HCT116 (cell line): ENCODE results near the gene TNIK. TPM values are rescaled to one million over a fixed set of nuclear protein-coding genes. Genes with fewer than 3 reads are reported as not detected.

Experiments
- ATAC-seq: fragments of 200-7000 bp; cut with Tn5 transposase; 2 replicates; pipeline ENCODE4 v1.9.1; 2020; ENCODE audit warnings: mild to moderate bottlenecking, moderate library complexity
- BruUV-seq: library from RNA; stranded (reverse); fragments of 400-500 nt; replicated peaks from 2 replicates; lab custom pipeline; 2021; lab: Mats Ljungman, UMichigan
- CTCF ChIA-PET: fragments of 300-600 bp; sonication (Branson Sonifier 250); formaldehyde crosslinking; loops from one replicate; lab custom pipeline; 2021; ENCODE audit warnings: antibody characterized with exemption; lab: Charles Lee
- POLR2A ChIA-PET: fragments of 300-600, 350-600 bp; sonication (Branson Sonifier 250); formaldehyde crosslinking; loops from one replicate; lab custom pipeline; 2021; ENCODE audit warnings: antibody characterized with exemption; lab: Charles Lee
- RAD21 ChIA-PET, 2 experiments: fragments of 300-600 bp; sonication (Branson Sonifier 250); formaldehyde crosslinking; loops; one replicate each; lab custom pipeline; 2023; ENCODE audit warnings: low total read pairs in 2 of 2; ENCODE audit not compliant: uncharacterized antibody in 2 of 2, unreplicated experiment in 2 of 2, low non-redundant PET in 1 of 2; lab: Charles Lee
- DNase-seq: peaks from one replicate; pipeline ENCODE4 v3.0.0-alpha.2; 2010; ENCODE audit warnings: low read depth, low spot score
- H2AFZ ChIP-seq: fragments of 200-600 bp; shearing (Covaris generic), sonication (generic); 2 replicates; pipeline ENCODE4 v1.6.1; 2017; ENCODE audit warnings: low read depth, mixed run types, mixed read lengths, antibody characterized with exemption, low read length; ENCODE audit not compliant: poor library complexity, severe bottlenecking
- H3K27ac ChIP-seq: 2 replicates; pipeline ENCODE4 v1.5.1; 2012; ENCODE audit warnings: low read depth, low read length
- H3K27me3 ChIP-seq: fragments of 200-600 bp; sonication (generic); 2 replicates; pipeline ENCODE4 v1.6.1; 2016; ENCODE audit warnings: mixed run types, low read length, mixed read lengths; ENCODE audit not compliant: insufficient read depth
- H3K36me3 ChIP-seq, 2 experiments: fragments of 200-500 bp in 1 of 2; fragments of 200-600 bp in 1 of 2; sonication (Bioruptor generic) in 1 of 2; sonication (generic) in 1 of 2; 2 replicates each; pipeline versions ENCODE4 v1.5.1 to v1.6.1; 2014 to 2016; ENCODE audit warnings: low read length in 2 of 2, inconsistent platforms in 1 of 2, mixed read lengths in 1 of 2, mixed run types in 1 of 2; ENCODE audit not compliant: insufficient read depth in 2 of 2, control insufficient read depth in 1 of 2
- H3K4me1 ChIP-seq, 2 experiments: fragments of 200-600 bp in 1 of 2; sonication (generic) in 1 of 2; 2 replicates each; pipeline versions ENCODE4 v1.5.1 to v1.6.1; 2012 to 2017; ENCODE audit warnings: low read length in 2 of 2, inconsistent platforms in 1 of 2, mild to moderate bottlenecking in 1 of 2, mixed read lengths in 1 of 2, mixed run types in 1 of 2, moderate library complexity in 1 of 2; ENCODE audit not compliant: insufficient read depth in 2 of 2, control insufficient read depth in 1 of 2
- H3K4me2 ChIP-seq: fragments of 200-600 bp; sonication (generic); 2 replicates; pipeline ENCODE4 v1.6.1; 2017; ENCODE audit warnings: mixed run types, low read length, mixed read lengths
- H3K4me3 ChIP-seq, 2 experiments: fragments of 200-600 bp in 1 of 2; sonication (generic) in 1 of 2; replicated peaks in 1 of 2; 2 replicates each; pipeline ENCODE4 v1.5.1; 2011 to 2016; ENCODE audit warnings: low read length in 2 of 2, control low read depth in 1 of 2, low read depth in 1 of 2, mild to moderate bottlenecking in 1 of 2, mixed read lengths in 1 of 2, mixed run types in 1 of 2
- H3K79me2 ChIP-seq: fragments of 200-600 bp; sonication (generic); 2 replicates; pipeline ENCODE4 v1.6.1; 2017; ENCODE audit warnings: mild to moderate bottlenecking, mixed run types, low read length, moderate library complexity, mixed read lengths; ENCODE audit not compliant: insufficient read depth
- H3K9ac ChIP-seq: fragments of 200-600 bp; sonication (generic); 2 replicates; pipeline ENCODE4 v1.6.1; 2016; ENCODE audit warnings: low read length, mixed read lengths
- H3K9me2 ChIP-seq: fragments of 200-600 bp; sonication (generic), shearing (Covaris generic); 2 replicates; pipeline ENCODE4 v1.6.1; 2017; ENCODE audit warnings: mixed run types, mild to moderate bottlenecking, moderate library complexity; ENCODE audit not compliant: insufficient read depth
- H3K9me3 ChIP-seq, 2 experiments: fragments of 200-500 bp in 1 of 2; fragments of 200-600 bp in 1 of 2; sonication (Bioruptor generic) in 1 of 2; sonication (generic) in 1 of 2; 2 replicates each; pipeline ENCODE4 v1.6.1; 2014 to 2017; ENCODE audit warnings: low read length in 2 of 2, mixed read lengths in 2 of 2, inconsistent platforms in 1 of 2, low read depth in 1 of 2, mild to moderate bottlenecking in 1 of 2, mixed run types in 1 of 2, moderate library complexity in 1 of 2; ENCODE audit not compliant: control insufficient read depth in 1 of 2, insufficient read depth in 1 of 2
- H4K20me1 ChIP-seq: fragments of 200-600 bp; sonication (generic), shearing (Covaris generic); 2 replicates; pipeline ENCODE4 v1.6.1; 2017; ENCODE audit warnings: mixed run types, mild to moderate bottlenecking, moderate library complexity; ENCODE audit not compliant: insufficient read depth
- CBX3 ChIP-seq: IDR thresholded peaks from 2 replicates; pipeline ENCODE4 v1.6.1; 2012; ENCODE audit warnings: low read depth
- EZH2 ChIP-seq: fragments of 200-600 bp; sonication (generic); IDR thresholded peaks from 2 replicates; pipeline ENCODE4 v1.6.1; 2017; ENCODE audit warnings: antibody characterized with exemption, mixed run types
- EZH2phosphoT487 ChIP-seq: fragments of 200-600 bp; IDR thresholded peaks from 2 replicates; pipeline ENCODE4 v1.6.1; 2018; ENCODE audit warnings: antibody characterized with exemption, borderline replicate concordance
- POLR2AphosphoS5 ChIP-seq: IDR thresholded peaks from 2 replicates; pipeline ENCODE4 v1.6.1; 2011; ENCODE audit warnings: mild to moderate bottlenecking, low read depth, low read length, moderate library complexity
- RAD21 ChIP-seq: IDR thresholded peaks from 2 replicates; pipeline ENCODE4 v1.6.1; 2012; ENCODE audit warnings: low read depth, mild to moderate bottlenecking
- SIN3A ChIP-seq: IDR thresholded peaks from 2 replicates; pipeline ENCODE4 v1.6.1; 2012; ENCODE audit warnings: low read depth
- SRF ChIP-seq: IDR thresholded peaks from 2 replicates; pipeline ENCODE4 v1.6.1; 2012; ENCODE audit warnings: low read depth
- YY1 ChIP-seq: IDR thresholded peaks from 2 replicates; pipeline ENCODE4 v1.6.1; 2011; ENCODE audit warnings: low read length, low read depth, moderate library complexity, mild to moderate bottlenecking; ENCODE audit not compliant: insufficient replicate concordance; ENCODE audit errors: extremely low read depth
- ZFX ChIP-seq: fragments of 450-650 bp; IDR thresholded peaks from 2 replicates; pipeline ENCODE4 v1.6.1; 2017
- intact Hi-C: fragments of 100-400 bp; cut with micrococcal nuclease; formaldehyde crosslinking; loops from 2 replicates; pipeline ENCODE4 v1.10.0; 2022
- total RNA-seq: library from RNA; stranded (reverse); gene quantifications from one replicate; pipeline ENCODE4 v1.2.1, GENCODE V29; 2021; ENCODE audit not compliant: unreplicated experiment
- TF ChIP-seq, protein P1 (sequence below): IDR thresholded peaks from 2 replicates; pipeline ENCODE4 v1.6.1; 2012; ENCODE audit warnings: low read depth
- TF ChIP-seq, protein P2 (sequence below): IDR thresholded peaks from 2 replicates; pipeline ENCODE4 v1.6.1; 2012
- TF ChIP-seq, protein P3 (sequence below): IDR thresholded peaks from 2 replicates; pipeline ENCODE4 v1.6.1; 2011; ENCODE audit warnings: mild to moderate bottlenecking, low read length, moderate library complexity; ENCODE audit not compliant: insufficient replicate concordance; ENCODE audit errors: extremely low read depth

The TNIK gene
- total RNA-seq, 1 experiment from 2014 or later: 24.1 TPM

DNA sequence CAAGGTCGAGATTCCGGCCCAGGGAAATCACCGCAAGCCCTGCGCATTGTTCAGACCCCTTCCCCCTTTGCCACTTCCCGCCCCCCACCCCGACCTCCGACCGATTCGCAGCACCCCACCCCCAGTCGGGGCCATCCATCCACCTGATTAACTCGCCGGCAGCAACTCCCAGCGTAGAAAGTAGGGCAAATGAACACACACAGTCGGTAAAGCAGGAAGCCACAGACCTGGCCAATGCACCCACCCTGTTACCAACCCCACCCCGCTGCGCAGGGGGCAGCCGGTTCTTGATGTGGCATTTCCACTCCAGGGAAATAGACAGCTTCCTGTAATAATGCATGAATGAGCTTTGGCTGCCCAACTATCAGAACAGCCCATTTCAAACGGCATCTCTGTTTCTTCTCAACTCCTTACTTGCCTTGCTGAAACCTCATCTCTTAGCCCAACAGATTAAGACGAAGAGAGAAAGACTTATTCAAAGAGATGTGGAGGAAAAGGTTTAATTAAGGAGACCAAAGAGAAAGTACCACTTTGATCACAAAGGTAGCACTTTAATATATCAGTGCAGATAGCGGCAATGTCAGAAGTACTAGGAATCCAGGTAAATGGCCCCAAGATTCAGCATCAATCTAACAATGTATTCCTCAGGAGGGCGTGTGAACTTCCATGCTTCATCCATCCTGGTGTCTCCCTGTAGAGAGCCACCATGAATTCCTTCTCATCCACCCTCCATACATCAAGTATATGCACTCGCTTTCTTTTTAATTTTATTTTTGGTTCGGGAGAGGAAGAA lies 1.9 kb downstream of the TNIK start:
- Histone ChIP-seq H3K4me3 (peak overlapping the region; percentile 71 to 82), H3K9me3 (no peaks in the 10 kb centered on the region), H3K27me3 (no peaks in the 10 kb centered on the region), H3K4me1 (peaks cover 12 to 30% of the 10 kb centered on the region in 2 experiments; a peak in 3 of 4 replicates), H3K9ac (no peak overlapping the region), H3K4me2 (peak overlapping the region; percentile 92), H2AFZ (no peak overlapping the region), H4K20me1 (no peaks in the 10 kb centered on the region), H3K27ac (no peak overlapping the region), H3K79me2 (no peaks in the 10 kb centered on the region), H3K36me3 (no peaks in the 10 kb centered on the region), H3K9me2 (no peaks in the 10 kb centered on the region)
- ChIA-PET POLR2A (no interaction called here), RAD21 (no interaction called here), CTCF (no interaction called here)
- no peak for ATAC-seq
- no peak for DNase-seq
- intact Hi-C loops: no loop called here
- TSS peak; percentile 47 for BruUV-seq
- TF ChIP-seq CBX3: no peak
- TF ChIP-seq EZH2phosphoT487: no peak
- TF ChIP-seq SIN3A: no peak
- no peak for TF ChIP-seq SRF
- TF ChIP-seq YY1: no peak
- TF ChIP-seq, protein P1, sequence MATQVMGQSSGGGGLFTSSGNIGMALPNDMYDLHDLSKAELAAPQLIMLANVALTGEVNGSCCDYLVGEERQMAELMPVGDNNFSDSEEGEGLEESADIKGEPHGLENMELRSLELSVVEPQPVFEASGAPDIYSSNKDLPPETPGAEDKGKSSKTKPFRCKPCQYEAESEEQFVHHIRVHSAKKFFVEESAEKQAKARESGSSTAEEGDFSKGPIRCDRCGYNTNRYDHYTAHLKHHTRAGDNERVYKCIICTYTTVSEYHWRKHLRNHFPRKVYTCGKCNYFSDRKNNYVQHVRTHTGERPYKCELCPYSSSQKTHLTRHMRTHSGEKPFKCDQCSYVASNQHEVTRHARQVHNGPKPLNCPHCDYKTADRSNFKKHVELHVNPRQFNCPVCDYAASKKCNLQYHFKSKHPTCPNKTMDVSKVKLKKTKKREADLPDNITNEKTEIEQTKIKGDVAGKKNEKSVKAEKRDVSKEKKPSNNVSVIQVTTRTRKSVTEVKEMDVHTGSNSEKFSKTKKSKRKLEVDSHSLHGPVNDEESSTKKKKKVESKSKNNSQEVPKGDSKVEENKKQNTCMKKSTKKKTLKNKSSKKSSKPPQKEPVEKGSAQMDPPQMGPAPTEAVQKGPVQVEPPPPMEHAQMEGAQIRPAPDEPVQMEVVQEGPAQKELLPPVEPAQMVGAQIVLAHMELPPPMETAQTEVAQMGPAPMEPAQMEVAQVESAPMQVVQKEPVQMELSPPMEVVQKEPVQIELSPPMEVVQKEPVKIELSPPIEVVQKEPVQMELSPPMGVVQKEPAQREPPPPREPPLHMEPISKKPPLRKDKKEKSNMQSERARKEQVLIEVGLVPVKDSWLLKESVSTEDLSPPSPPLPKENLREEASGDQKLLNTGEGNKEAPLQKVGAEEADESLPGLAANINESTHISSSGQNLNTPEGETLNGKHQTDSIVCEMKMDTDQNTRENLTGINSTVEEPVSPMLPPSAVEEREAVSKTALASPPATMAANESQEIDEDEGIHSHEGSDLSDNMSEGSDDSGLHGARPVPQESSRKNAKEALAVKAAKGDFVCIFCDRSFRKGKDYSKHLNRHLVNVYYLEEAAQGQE: no peak
- TF ChIP-seq, protein P2, sequence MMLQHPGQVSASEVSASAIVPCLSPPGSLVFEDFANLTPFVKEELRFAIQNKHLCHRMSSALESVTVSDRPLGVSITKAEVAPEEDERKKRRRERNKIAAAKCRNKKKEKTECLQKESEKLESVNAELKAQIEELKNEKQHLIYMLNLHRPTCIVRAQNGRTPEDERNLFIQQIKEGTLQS: no peak
- TF ChIP-seq, protein P3, sequence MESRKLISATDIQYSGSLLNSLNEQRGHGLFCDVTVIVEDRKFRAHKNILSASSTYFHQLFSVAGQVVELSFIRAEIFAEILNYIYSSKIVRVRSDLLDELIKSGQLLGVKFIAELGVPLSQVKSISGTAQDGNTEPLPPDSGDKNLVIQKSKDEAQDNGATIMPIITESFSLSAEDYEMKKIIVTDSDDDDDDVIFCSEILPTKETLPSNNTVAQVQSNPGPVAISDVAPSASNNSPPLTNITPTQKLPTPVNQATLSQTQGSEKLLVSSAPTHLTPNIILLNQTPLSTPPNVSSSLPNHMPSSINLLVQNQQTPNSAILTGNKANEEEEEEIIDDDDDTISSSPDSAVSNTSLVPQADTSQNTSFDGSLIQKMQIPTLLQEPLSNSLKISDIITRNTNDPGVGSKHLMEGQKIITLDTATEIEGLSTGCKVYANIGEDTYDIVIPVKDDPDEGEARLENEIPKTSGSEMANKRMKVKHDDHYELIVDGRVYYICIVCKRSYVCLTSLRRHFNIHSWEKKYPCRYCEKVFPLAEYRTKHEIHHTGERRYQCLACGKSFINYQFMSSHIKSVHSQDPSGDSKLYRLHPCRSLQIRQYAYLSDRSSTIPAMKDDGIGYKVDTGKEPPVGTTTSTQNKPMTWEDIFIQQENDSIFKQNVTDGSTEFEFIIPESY: no peak
- no peak for TF ChIP-seq ZFX
- TF ChIP-seq EZH2: no peak
- TF ChIP-seq RAD21: no peak
- TF ChIP-seq POLR2AphosphoS5: no peak
